NCI-H2081 (cell line): ENCODE results near the gene ERG28.
A peak's percentile ranks its signal among the peaks of the same experiment; 100 is the strongest.
"Not testable (repeated sequence)": the region's sequence is repeated elsewhere in the genome, so short reads cannot be mapped to it uniquely, and the experiment has no call there.

Experiments used
- DNase-seq, 2 experiments: peaks; one replicate each; lab custom pipeline; 2025; lab: John Stamatoyannopoulos, UW

ERG28 gene, protein sequence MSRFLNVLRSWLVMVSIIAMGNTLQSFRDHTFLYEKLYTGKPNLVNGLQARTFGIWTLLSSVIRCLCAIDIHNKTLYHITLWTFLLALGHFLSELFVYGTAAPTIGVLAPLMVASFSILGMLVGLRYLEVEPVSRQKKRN

DNA sequence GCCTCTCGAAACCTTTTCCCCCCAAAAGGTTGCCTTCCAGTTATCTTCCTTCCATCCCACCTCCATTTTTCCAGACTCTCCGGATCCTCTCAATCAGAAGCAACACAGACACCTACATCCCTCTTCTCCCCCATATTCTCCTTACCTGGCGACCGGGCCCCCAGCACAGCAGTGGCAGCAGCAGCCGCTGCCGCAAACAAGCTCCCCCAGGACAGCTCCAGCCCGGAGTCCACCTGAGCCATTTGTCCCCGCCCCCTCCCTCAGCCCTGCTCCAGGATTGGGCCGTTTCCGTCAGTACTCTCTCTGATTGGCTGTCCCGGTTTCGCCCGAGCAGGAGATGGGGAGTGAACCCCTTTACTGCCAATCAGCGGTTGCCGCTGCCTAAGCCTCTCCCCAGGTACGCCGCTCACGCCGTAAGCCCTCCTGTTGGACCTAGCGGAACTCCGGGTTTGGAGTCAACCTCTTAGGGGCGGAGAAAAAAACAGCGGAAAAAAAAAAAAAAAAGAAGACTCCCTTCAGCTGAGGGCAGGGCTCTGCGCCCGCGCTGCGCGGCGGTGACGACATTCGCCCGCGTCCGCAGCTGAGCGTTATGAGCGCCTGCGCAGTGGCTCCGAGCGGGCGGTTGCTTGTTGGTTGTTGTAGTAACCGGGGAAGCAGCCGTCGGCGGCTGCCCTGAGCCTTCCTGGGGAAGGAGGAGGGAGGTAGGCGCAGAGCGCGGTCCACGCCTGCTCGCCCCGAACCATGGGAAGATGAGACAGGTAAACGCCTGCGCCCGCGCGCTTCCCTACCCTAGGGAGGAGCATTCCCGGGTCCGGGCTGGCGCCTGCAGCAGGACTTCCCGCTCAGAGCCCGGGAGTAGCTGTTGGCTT lies at the start of gene ERG28, which contains the start of gene TTLL5:
Gene ERG28, minus strand, starts transcription at position 247 of the 869 bp plus-strand sequence. CDS start 3,374 bp downstream, outside the sequence.
Gene TTLL5, plus strand, starts transcription at position 617 of the 869 bp plus-strand sequence. CDS start 1,904 bp downstream, outside the sequence.
- peak; percentile 97 to 99 for DNase-seq

DNA sequence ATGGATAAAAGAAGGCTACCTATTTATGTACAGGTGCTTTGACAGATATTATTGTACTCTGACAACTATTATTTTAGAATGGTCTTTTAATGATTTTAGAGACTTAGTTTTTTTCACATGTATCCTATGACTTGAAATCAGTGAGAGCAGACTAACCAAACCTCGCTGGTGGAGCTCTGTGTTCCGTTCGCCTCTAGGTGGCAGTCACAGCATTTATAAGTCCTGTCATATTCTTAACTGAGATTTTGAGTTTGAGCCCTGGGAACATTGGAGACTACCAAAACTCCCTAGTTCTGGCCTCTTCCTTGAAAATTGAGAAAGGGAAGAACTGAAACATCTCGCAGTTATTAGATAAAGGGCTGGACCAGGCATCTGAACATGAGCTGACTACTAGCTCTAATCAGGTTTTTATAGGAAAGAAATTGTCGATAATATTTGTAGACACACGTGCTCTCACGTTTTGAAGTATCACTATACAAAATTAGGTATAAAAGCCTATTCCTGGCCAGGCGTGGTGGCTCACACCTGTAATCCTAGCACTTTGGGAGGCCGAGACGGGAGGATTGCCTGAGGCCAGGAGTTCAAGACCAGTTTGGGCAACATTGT lies 48.6 kb upstream of the ERG28 start:
- peak; percentile 66 to 67 for DNase-seq

DNA sequence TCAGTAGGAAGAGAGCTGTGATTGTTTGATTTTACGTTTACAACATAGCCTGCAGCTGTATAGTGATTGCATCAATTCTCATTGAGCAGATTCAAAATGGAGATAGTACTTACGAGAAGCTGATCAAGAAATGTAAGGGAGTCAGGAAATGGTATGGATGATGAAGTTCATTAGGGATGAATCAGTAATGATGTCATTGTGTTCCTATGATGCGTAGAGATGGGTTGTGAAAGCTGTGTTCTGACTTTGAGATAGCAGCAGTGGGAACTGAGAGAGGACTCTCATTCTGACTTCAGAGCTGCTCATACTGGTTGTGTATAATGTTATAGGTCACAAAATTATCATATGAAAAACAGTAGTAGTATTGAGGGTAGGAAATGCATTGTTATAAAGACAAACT lies 44.3 kb upstream of the ERG28 start:
- DNase-seq: no peak

DNA sequence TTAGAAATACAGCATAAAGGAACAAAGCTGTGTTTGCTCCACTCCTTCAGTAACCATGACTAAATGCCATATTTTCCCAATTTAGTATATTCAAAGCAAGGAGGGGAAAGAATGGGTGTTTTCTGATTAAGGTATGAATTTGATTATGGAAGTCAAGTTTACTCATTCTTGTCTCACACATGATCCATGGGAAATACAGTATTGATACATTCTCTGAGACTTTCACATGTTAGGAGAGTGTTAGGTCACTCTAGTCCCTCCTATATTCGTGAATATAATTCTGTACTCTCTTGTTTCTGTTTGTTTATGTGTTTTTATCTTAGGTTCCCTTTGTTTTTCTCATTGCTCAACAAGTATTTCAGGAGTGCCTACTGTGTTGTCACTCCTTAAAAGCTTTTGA lies 42.8 kb upstream of the ERG28 start:
- DNase-seq: no peak

DNA sequence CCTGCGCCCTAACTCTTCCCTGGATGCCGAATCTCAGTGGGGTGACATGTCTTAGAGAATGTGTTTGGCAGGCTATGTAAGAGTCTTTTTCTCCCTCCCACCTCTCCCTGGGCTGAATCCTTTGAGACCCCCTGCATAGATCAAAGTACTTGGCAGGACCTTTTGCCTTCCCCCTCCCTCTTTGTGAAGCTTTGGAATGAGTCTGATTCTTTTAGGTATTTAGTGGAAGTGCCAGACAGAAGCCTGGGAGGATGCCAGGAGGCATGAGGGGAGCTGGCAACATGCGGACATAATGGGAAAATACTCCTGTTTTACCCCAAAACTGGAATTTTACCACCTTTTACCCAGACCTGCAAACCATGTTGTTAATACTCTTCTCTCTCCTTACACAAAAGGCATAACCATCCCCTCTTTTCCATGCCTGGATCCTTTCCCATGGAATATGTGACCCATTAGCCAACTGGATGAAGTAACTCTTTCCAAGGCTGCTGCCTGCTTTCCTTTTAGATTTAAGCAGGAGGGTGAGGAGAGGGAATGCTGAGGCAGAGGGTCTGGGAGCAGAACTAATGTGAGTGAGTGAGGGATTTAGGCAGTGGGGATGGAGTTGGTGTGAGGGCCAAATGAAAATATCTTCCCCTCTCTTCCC lies 42.1 kb upstream of the ERG28 start:
- no peak for DNase-seq

DNA sequence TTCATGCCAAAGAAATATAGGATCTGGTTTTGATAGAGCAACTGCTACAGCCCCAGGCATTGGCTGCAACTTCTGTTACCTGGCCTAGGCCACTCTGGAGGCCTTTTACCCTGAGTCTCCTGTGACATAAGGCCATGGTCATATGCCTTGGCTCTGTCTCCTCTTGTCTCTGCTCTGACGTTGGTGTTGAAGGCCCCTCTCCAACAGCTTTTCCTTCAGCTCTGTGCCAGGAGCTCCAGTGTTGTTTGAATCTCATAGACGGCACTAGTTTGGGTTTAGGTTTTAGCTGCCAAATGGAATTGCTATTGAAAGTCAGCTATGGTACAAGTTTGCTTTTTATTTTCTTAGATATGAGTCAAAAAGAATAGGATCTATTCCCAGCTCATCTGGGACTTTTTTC lies 41.4 kb upstream of the ERG28 start:
- DNase-seq: no peak

DNA sequence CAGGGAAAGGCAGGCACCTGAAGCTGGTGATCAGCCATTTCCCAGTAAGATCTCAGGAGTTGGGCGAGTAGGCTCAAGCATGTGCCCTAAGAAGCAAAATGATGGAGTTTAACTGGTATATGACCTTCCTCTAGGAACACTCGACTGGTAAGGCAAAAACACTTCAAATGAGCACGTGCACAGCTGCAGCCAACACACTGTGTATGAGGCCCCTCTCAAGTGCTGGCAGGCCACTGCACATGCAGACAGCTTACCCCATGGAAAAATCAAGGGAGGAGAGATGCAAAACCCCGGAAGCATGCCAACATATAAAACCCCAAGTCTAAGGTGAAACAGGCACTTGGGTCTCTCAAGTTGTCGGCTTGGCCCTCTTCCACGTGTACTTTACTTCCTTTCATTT lies 39.6 kb upstream of the ERG28 start:
- no peak for DNase-seq

DNA sequence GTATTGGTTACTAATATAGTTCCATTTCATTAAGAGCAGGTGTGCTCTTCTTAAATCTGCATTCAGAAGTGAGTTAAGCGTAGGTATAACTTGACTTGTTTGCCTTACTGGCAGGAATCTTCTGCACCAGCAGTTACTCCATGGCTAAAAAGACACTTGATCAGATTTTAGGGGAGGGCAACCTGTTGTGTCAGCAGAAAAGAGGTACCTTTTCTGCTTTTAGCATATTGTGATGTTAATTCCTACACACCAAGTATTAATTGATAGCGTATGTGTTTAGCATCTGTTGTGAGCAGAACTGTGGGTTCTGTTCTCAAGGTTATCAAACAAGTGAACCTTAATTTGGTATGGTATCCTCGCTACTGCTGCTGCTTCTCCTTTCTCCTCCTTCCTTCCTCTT lies 38.7 kb upstream of the ERG28 start:
- DNase-seq: no peak

DNA sequence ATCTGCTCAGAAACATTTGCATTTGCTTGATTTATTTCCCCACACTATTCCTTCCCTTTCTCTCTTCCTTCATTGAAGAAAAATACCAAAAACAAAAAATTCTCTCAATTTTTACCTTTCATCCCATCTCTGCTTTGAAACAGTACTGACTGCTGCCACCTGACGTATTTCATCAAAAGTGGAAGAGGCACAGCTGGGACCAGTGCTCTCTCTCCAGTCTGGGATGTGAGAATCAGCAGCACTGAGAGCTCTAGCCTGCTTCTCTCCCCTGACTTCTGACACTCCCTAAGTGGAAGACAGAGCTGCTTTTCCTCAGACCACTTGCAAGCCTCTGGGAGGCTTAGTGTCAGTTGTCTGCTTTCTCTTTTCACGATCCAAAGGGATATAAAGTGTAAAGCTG lies 37.2 kb upstream of the ERG28 start:
- DNase-seq: no peak

DNA sequence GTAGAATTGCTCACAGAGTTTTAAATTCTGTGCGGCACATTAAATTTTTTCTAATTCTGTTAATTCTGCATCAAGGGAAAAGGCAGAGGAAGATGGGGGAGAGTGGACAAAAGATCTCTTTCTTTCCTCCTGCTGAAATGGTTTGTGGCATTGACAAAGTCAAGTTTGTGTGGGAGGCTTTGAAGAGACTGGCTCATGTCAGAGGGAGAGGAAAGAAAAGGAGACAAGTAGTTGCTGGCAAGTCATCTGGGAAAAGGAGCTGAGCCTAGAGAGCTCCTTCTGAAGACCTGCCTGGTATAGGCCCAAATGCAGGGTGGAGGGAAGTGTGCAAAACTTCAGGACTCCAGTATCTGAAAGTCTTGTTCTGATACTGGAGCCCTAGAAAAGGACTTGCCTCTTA lies 36.7 kb upstream of the ERG28 start:
- no peak for DNase-seq

DNA sequence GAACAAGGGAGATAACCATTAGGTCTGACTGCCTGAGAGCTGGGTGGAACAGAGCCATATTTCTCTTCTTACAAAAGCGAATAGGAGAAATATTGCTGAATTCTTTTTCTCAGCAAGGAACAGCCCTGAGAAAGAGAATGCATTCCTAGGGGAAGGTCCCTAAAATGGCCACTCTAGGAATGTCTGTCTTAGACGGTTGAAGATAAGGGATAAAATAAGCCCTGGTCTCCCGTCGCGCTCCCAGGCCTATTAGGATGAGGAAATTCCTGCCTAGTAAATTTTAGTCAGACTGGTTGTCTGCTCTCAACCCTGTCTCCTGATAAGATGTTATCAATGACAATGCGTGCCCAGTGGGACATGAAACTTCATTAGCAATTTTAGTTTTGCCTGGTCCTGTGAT lies 34.3 kb upstream of the ERG28 start:
- not testable (repeated sequence) for DNase-seq

DNA sequence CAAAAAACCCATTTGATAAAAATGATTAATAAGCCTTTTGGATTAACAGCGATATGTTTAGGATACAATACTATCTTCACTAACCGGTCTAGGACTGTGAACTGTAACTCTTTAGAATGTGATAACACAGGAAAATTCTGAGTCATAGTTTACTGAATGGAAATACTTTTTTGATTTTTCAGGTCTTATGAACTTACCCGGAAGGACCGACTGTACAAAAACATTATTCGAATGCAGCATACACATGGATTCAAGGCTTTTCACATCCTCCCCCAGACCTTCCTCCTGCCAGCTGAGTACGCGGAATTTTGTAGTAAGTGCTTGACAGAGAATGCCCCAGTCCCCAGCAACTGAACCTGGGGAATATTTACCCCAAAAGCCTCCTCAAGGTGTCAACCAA lies 29.3 kb upstream of the ERG28 start:
- DNase-seq: no peak

DNA sequence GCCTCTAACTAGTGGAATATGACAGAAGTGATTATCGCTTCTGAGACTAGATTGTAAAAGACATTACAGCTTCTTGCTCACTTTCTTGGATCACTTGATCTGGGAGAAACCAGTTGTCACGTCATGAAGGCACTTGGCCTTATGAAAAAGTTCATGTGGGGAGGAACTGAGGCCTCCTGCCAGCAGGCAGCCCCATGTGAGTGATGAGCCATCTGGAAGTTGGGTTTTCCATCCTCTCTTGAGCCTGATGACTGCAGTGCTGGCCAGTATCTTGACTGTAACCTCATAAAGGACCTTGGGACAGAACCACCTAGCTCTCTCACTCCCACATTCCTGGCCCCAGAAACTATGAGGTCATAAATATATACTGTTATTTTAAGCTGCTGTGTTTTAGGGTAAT lies 28.3 kb upstream of the ERG28 start:
- DNase-seq: no peak

DNA sequence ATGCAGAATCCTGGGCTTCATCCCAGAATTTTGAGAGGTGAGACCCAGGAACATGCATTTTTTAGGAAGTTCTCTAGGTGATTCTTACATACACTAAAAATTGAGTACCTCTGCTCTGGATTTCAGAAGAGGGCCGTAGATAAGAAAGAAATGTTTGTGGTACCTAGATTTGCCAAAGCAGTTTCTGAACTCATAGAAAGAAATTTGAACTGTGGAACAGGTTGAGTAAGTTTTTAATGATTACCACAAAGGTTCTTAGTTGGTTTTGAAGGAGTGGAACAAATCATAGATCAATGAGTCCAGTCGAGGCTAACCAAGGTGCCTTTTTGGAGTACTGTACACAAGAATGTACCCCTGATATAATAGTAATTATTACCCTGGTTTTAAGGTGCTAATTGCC lies 25.2 kb upstream of the ERG28 start:
- DNase-seq: no peak

DNA sequence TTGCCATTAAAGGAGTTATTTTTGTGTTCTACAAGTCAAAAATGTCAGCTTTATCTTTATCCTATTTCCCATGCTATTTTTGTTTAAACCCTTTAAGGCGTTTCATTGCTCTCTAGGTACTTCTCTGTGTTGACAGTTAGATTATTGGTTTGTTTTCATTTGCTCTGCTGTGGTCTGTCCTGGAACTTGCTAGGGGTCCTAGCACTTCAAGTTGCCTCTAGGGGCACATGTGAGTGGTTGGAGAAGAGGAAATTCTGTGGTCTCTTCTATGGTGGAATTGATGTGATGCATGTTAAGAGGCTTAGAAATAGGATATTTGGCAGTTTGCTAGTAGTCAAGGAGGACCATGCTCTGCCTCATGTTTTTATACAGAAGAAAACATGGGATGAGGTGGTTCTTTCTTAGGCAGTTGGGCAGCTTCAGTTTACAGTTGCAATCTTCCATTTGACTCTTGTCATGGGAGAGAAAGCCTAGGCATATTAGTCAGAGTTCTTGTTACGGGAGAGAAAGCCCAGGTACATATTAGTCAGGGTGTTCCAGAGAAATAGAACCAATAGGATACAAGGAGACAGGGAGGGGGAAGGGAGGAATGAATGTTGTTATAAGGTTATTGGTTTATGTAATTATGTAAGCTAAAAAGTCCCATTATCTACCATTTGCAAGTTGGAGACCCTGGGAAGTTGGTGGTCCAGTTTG lies 14.7 kb upstream of the ERG28 start:
- no peak for DNase-seq

DNA sequence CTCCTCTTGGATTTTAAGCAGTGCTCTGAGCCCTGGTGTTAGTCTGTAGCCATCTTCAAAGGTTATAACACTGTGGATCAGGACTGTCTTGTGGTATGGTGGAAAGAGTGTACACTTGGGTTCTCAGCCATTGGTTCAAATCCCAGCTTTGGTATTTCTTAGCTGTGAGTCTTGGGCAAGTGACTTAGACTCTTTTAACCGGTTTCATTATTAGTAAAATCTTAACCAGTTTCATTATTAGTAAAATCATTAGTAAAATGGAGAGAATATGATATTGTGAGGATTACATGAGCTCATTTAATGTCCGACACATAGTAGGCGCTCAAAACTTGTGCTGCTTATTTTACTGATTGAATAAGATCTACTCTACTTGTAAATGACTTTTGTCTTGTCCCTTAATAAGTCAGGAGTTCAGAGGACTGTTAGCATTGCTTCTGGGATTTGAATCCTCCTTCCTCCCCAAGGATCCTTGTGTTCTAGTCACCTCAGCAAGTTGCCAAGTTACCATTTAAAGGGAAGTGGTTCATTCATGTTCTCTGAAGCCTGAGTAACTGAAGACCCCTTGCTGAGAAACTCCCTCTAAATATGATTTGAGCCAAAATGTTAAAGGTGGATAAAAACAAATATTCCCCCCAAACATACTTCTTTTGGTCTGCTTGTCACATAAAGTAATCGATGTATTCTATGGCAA lies 12.8 kb upstream of the ERG28 start:
- DNase-seq: no peak

DNA sequence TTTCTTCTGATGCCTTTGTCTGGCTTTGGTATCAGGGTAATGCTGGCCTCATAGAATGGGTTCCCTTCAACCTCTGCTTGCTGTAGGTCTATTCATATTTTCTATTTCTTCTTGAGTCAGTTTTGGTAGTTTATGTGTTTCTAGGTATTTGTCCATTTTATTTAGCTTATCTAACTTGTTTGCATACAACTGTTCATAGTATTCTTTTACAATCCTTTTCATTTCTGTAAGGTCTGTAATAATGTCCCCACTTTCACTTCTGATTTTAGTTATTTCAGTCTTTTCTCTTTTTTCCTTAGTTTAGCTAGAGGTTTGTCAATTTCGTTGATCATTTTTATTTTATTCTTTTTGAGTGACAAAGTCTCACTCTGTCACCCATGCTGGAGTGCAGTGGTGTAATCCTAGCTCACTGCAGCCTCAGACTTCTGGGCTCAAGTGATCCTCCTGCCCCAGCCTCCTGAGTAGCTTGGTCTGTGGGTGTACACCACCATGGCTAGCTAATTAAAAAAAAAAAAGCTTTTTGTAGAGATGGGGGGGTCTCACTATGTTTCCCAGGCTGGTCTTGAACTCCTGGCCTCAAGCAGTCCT lies 12.0 kb upstream of the ERG28 start:
- no peak for DNase-seq

DNA sequence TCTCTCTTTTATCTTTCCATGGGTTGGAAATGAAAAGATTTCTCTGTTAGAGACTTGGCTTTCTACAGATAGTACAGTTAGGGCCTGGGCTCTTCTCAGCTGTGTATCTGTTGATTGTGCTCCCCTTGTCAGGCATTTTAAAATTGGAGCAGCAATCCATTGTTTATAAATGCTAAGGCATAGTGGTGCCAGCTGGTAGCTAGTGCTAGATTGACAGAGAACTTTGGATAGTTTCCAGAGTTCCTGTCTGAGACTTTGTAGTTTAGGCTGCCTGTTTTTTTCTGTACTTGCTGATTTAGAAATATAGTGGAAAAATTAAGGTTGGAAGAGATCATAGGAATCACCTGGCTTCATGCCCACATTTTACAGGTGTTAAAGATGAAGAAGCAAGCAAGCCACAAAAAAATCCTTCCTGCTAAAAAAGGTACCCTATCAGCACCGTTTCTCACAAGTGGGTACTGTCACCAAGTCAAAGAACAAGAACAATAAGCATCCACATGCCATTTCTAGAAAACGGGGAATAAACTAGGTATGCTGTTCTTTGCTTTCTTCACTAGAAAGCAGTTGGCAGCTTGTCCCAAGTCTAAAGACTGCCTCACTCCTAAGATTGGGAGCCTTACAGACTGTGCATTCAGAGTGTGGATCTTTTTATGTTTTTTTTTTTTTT lies 6.6 kb upstream of the ERG28 start:
- no peak for DNase-seq

DNA sequence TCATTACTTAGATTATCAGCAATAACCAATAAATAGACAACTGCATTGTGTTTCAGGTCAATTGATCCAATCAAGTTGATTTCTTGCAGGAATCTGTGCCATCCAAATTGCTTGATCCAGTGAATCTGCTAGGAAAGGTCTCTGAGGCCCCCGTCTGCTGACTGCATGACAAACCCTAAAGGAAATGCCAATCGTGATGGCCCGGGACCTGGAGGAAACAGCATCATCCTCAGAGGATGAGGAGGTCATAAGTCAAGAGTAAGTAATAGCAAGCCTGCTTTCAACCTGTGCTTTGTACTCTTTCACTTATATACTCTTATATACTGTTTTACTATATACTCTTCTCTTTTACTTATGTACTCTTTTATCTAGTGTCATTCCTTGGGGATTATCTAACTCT lies 2.3 kb upstream of the ERG28 start:
- DNase-seq: no peak

DNA sequence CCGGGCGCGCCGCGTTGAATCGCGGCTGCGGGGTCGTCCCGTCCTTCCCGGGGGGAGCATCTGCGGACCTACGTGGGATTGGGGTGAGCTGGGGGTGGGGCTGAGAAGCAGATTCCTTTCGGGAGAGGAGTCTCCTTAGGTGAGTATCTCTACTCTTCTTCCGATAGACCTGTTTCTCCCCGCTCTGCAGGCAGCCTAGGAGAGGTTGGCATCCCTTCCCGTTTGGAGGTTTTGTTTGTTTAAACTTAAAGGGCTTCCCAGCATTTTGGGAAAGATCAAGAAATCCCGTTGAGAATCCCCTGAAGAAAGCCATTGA lies 781 bp upstream of the ERG28 start:
- DNase-seq: no peak

DNA sequence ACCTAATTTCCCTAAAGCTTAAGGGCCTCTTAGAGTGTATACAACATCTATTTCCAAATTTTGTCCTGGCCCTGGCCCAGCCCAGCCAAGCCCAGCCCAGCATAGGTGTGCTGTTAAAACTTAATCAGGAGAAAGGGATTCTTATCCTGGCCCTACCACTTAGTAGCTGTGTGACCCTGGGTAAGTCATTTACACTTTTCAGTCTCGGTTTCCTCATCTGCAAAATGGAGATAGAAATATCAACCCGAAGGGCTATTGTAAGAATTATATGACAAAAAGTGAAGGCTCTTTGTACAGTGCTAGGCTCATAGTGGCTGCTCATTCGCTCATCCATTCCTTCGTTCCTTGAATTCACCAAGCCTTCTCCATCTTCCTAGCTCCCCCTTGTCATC lies 442 bp downstream of the ERG28 start:
- no peak for DNase-seq
